GM23338 (cell line): ENCODE data around the gene IGFBPL1. TPM values are rescaled to one million over a fixed set of nuclear protein-coding genes. Genes with fewer than 3 reads are reported as not detected.

ENCODE experiments used
- ATAC-seq: fragments of 200-7000 bp; cut with Tn5 transposase; 3 replicates; pipeline ENCODE4 v1.9.1; 2020
- DNase-seq: peaks from one replicate; pipeline ENCODE4 v3.0.0-alpha.2; 2015; ENCODE audit warnings: low spot score
- H2AFZ ChIP-seq: fragments of 200-600 bp; sonication (generic); 2 replicates; pipeline ENCODE4 v1.8.0; 2016; ENCODE audit warnings: antibody characterized with exemption, mild to moderate bottlenecking, moderate library complexity
- H3F3A ChIP-seq: fragments of 200-600 bp; sonication (generic); replicated peaks from 2 replicates; pipeline ENCODE4 v1.8.0; 2017; ENCODE audit warnings: antibody characterized with exemption, mixed run types, low read depth
- H3K27ac ChIP-seq: fragments of 200-600 bp; sonication (generic); 2 replicates; pipeline ENCODE4 v1.6.1; 2016; ENCODE audit warnings: low read depth
- H3K27me3 ChIP-seq: fragments of 200-600 bp; sonication (generic); 2 replicates; pipeline ENCODE4 v1.8.0; 2016; ENCODE audit warnings: mild to moderate bottlenecking, mixed run types, moderate library complexity; ENCODE audit not compliant: insufficient read depth
- H3K36me3 ChIP-seq: fragments of 200-600 bp; sonication (generic); 2 replicates; pipeline ENCODE4 v1.8.0; 2016; ENCODE audit warnings: mild to moderate bottlenecking; ENCODE audit not compliant: insufficient read depth
- H3K4me1 ChIP-seq: fragments of 200-600 bp; sonication (generic); 2 replicates; pipeline ENCODE4 v1.8.0; 2016; ENCODE audit warnings: mild to moderate bottlenecking, moderate library complexity; ENCODE audit not compliant: insufficient read depth
- H3K4me2 ChIP-seq: fragments of 200-600 bp; sonication (generic); 2 replicates; pipeline ENCODE4 v1.7.1; 2017; ENCODE audit warnings: mixed run types
- H3K4me3 ChIP-seq: fragments of 200-600 bp; sonication (generic); 2 replicates; pipeline ENCODE4 v1.6.1; 2016; ENCODE audit warnings: mixed run types
- H3K79me2 ChIP-seq: fragments of 200-600 bp; sonication (generic); replicated peaks from 2 replicates; pipeline ENCODE4 v1.8.0; 2017; ENCODE audit warnings: mild to moderate bottlenecking; ENCODE audit not compliant: insufficient read depth
- H3K9me2 ChIP-seq: fragments of 200-600 bp; sonication (generic); 2 replicates; pipeline ENCODE4 v1.8.0; 2017; ENCODE audit not compliant: insufficient read depth
- H4K20me1 ChIP-seq: fragments of 200-600 bp; sonication (generic); replicated peaks from 2 replicates; pipeline ENCODE4 v1.8.0; 2017; ENCODE audit warnings: mild to moderate bottlenecking; ENCODE audit not compliant: insufficient read depth
- H3K27ac Mint-ChIP-seq: 2 replicates; pipeline ENCODE4 v1.8.0; 2020; ENCODE audit warnings: inconsistent platforms, mild to moderate bottlenecking, moderate library complexity, mixed read lengths
- H3K27me3 Mint-ChIP-seq: 3 replicates; pipeline ENCODE4 v1.8.0; 2022; ENCODE audit warnings: low read depth, mild to moderate bottlenecking, moderate library complexity, mixed read lengths, inconsistent platforms; ENCODE audit not compliant: insufficient read depth, poor library complexity
- H3K36me3 Mint-ChIP-seq: 3 replicates; pipeline ENCODE4 v1.8.0; 2021; ENCODE audit warnings: low read depth, mild to moderate bottlenecking, inconsistent platforms, moderate library complexity, mixed read lengths
- H3K4me1 Mint-ChIP-seq: 3 replicates; pipeline ENCODE4 v1.8.0; 2020; ENCODE audit warnings: mild to moderate bottlenecking, inconsistent platforms, mixed read lengths
- H3K4me3 Mint-ChIP-seq: 3 replicates; pipeline ENCODE4 v1.8.0; 2021; ENCODE audit warnings: moderate library complexity, mild to moderate bottlenecking, inconsistent platforms, mixed read lengths
- H3K9me3 Mint-ChIP-seq: 3 replicates; pipeline ENCODE4 v1.8.0; 2020; ENCODE audit warnings: moderate library complexity, mild to moderate bottlenecking, inconsistent platforms, mixed read lengths
- CREB1 ChIP-seq: fragments of 250-450 bp; sonication (Bioruptor Pico); IDR thresholded peaks from 2 replicates; pipeline ENCODE4 v1.5.0; 2020; ENCODE audit warnings: low read depth, mild to moderate bottlenecking, moderate library complexity
- CTCF ChIP-seq, 2 experiments: fragments of 200-600 bp in 1 of 2; sonication (generic) in 1 of 2; conservative IDR thresholded peaks; 2 replicates each; pipeline versions ENCODE4 v1.5.1 to v1.6.1; 2016 to 2017; ENCODE audit warnings: antibody characterized with exemption in 2 of 2, low read depth in 2 of 2, mild to moderate bottlenecking in 2 of 2, moderate library complexity in 1 of 2
- ETS1 ChIP-seq: IDR thresholded peaks from 2 replicates; pipeline ENCODE4 v1.6.1; 2016; ENCODE audit warnings: antibody characterized with exemption
- EZH2 ChIP-seq: fragments of 200-600 bp; sonication (generic); IDR thresholded peaks from one replicate; pipeline ENCODE4 v1.8.0; 2017; ENCODE audit warnings: antibody characterized with exemption, mild to moderate bottlenecking, low read depth; ENCODE audit not compliant: unreplicated experiment
- EZH2phosphoT487 ChIP-seq: fragments of 200-600 bp; sonication (generic); IDR thresholded peaks from one replicate; pipeline ENCODE4 v1.8.1; 2018; ENCODE audit warnings: antibody characterized with exemption; ENCODE audit not compliant: unreplicated experiment
- JUNB ChIP-seq: IDR thresholded peaks from one replicate; pipeline ENCODE4 v1.6.1; 2016; ENCODE audit warnings: antibody characterized with exemption; ENCODE audit not compliant: unreplicated experiment
- NANOG ChIP-seq: IDR thresholded peaks from 2 replicates; pipeline ENCODE4 v1.6.1; 2016; ENCODE audit warnings: antibody characterized with exemption, borderline replicate concordance
- POLR2AphosphoS5 ChIP-seq: IDR thresholded peaks from 2 replicates; pipeline ENCODE4 v1.6.1; 2016; ENCODE audit warnings: antibody characterized with exemption, low read depth
- REST ChIP-seq: IDR thresholded peaks from one replicate; pipeline ENCODE4 v1.6.1; 2018; ENCODE audit warnings: antibody characterized with exemption; ENCODE audit not compliant: unreplicated experiment
- STAT1 ChIP-seq: IDR thresholded peaks from one replicate; pipeline ENCODE4 v1.6.1; 2016; ENCODE audit warnings: antibody characterized with exemption; ENCODE audit not compliant: unreplicated experiment
- ZNF114 ChIP-seq: fragments of 250-450 bp; sonication (Bioruptor Pico); IDR thresholded peaks from 2 replicates; pipeline ENCODE4 v1.5.0; 2020; ENCODE audit warnings: mild to moderate bottlenecking, moderate library complexity
- ZNF331 ChIP-seq: fragments of 250-450 bp; sonication (Bioruptor Pico); IDR thresholded peaks from 2 replicates; pipeline ENCODE4 v1.5.0; 2020; ENCODE audit warnings: low read depth, mild to moderate bottlenecking, moderate library complexity
- ZNF462 ChIP-seq: fragments of 250-450 bp; sonication (Bioruptor Pico); IDR thresholded peaks from 2 replicates; pipeline ENCODE4 v1.5.0; 2020; ENCODE audit warnings: mild to moderate bottlenecking, moderate library complexity
- polyA plus RNA-seq: library from polyadenylated mRNA; unstranded; fragments of >200 nt; fragmentation: Nextera tagmentation; extraction: Ambion mirVana; gene quantifications from 2 replicates; pipeline ENCODE4 v1.2.1, GENCODE V29; 2016
- total RNA-seq: library from RNA; depleted of rRNA; stranded (reverse); fragments of >200 nt; shearing (Covaris generic); gene quantifications from 2 replicates; pipeline ENCODE4 v1.2.3, GENCODE V29; 2014

Gene IGFBPL1
- total and polyA plus RNA-seq, 2 experiments from 2014 or later: 9.4 to 75.6 TPM

GRCh38 chr9:38434853-38435252 is 10.6 kb upstream of the IGFBPL1 start:
- H3K4me2 ChIP-seq: no peak overlapping the region
- H3K27ac Mint-ChIP-seq: no peak overlapping the region
- H3K4me1 ChIP-seq: peaks cover 7% of the 10 kb centered on the region; the same call in 1 of the 2 replicates
- H3K9me2 ChIP-seq: peaks cover 12% of the 10 kb centered on the region; the same call in 1 of the 2 replicates
- H3K36me3 Mint-ChIP-seq: no peaks in the 10 kb centered on the region
- H2AFZ ChIP-seq: no peak overlapping the region
- H3F3A ChIP-seq: no peaks in the 10 kb centered on the region
- peaks cover 13% of the 10 kb centered on the region; the same call in 2 of the 3 replicates for H3K4me1 Mint-ChIP-seq
- no peak for TF ChIP-seq ZNF114 (CRISPR knock-in tag)
- no peak for TF ChIP-seq ETS1
- TF ChIP-seq CTCF (conservative IDR thresholded peaks at IDR 0.05; ENCODE audit: low read depth in 2 of 2): no peak
- TF ChIP-seq EZH2: no peak
- no peak for TF ChIP-seq NANOG
- TF ChIP-seq JUNB: no peak
- TF ChIP-seq CREB1 (CRISPR knock-in tag): no peak
- TF ChIP-seq POLR2AphosphoS5: no peak
- no peak for TF ChIP-seq STAT1
- TF ChIP-seq ZNF331 (CRISPR knock-in tag): no peak
- TF ChIP-seq REST: no peak
- TF ChIP-seq EZH2phosphoT487: no peak
- no peak for TF ChIP-seq ZNF462 (CRISPR knock-in tag)
- no peaks in the 10 kb centered on the region for H4K20me1 ChIP-seq
- no peak overlapping the region for H3K4me3 Mint-ChIP-seq
- no peaks in the 10 kb centered on the region; the same call in 2 of the 3 replicates for H3K9me3 Mint-ChIP-seq
- H3K36me3 ChIP-seq: no peaks in the 10 kb centered on the region
- no peak for ATAC-seq
- no peaks in the 10 kb centered on the region for H3K27me3 ChIP-seq
- H3K27ac ChIP-seq: no peak overlapping the region
- no peak overlapping the region for H3K4me3 ChIP-seq
- DNase-seq: no peak
- no peaks in the 10 kb centered on the region for H3K79me2 ChIP-seq
- H3K27me3 Mint-ChIP-seq: peaks cover 11% of the 10 kb centered on the region
